K562 (cell line): Measurements from ENCODE around the gene SPATA17.

Experiments
- CBX3 ChIP-seq, 2 experiments: IDR thresholded peaks; 1 replicate in 1 of 2; 2 replicates in 1 of 2; pipeline ENCODE4 v1.6.1; 2012; ENCODE audit warnings: inconsistent platforms in 2 of 2, low read length in 2 of 2, borderline replicate concordance in 1 of 2, control low read depth in 1 of 2
- CTBP1 ChIP-seq: fragments of 450-650 bp; IDR thresholded peaks from 2 replicates; pipeline ENCODE4 v1.6.1; 2016; ENCODE audit warnings: borderline replicate concordance
- EZH2 ChIP-seq: IDR thresholded peaks from 2 replicates; pipeline ENCODE4 v1.6.1; 2012; ENCODE audit warnings: low read depth, mild to moderate bottlenecking, inconsistent platforms, low read length, borderline replicate concordance
- KLF13 ChIP-seq: fragments of 450-650 bp; IDR thresholded peaks from 2 replicates; pipeline ENCODE4 v1.6.1; 2016; ENCODE audit warnings: missing genetic modification characterization, low read depth, mild to moderate bottlenecking, missing compliant biosample characterization, moderate library complexity, borderline replicate concordance
- POLR2A ChIP-seq: fragments of 450-650 bp; conservative IDR thresholded peaks from 2 replicates; pipeline ENCODE4 v1.6.1; 2016
- TEAD2 ChIP-seq: fragments of 450-650 bp; IDR thresholded peaks from 2 replicates; pipeline ENCODE4 v1.6.1; 2016; ENCODE audit warnings: missing genetic modification characterization, control low read depth, missing compliant biosample characterization
- ZNF592 ChIP-seq: fragments of 450-650 bp; IDR thresholded peaks from 2 replicates; pipeline ENCODE4 v1.6.1; 2017; ENCODE audit warnings: antibody characterized with exemption, mild to moderate bottlenecking
- TF ChIP-seq, protein P1 (sequence below), 3 experiments: IDR thresholded peaks in 2 of 3; conservative IDR thresholded peaks in 1 of 3; 2 replicates each; pipeline ENCODE4 v1.5.1; 2011 to 2012; ENCODE audit warnings: low read length in 3 of 3, mild to moderate bottlenecking in 3 of 3, control low read depth in 2 of 3, improper control_type of control experiment in 1 of 3, inconsistent platforms in 1 of 3, low read depth in 1 of 3, mixed read lengths in 1 of 3, moderate library complexity in 1 of 3; ENCODE audit not compliant: insufficient read depth in 2 of 3
- TF ChIP-seq, protein P2 (sequence below): fragments of 450-650 bp; formaldehyde crosslinking; IDR thresholded peaks from 2 replicates; pipeline ENCODE4 v1.4.0; 2020; ENCODE audit warnings: mild to moderate bottlenecking, mixed read lengths
- TF ChIP-seq, protein P3 (sequence below): IDR thresholded peaks from 3 replicates; pipeline ENCODE4 v1.6.1; 2011; ENCODE audit warnings: borderline replicate concordance, mild to moderate bottlenecking; ENCODE audit not compliant: insufficient read length, insufficient read depth

- TF ChIP-seq ZNF592 (no peak), KLF13 (no peak), CTBP1 (no peak), CBX3 (IDR thresholded peaks at IDR 0.05; ENCODE audit: borderline replicate concordance in 1 of 2, low read length in 2 of 2) (no peak), POLR2A (no peak), TEAD2 (tag) (no peak), EZH2 (no peak)
- TF ChIP-seq, protein P1, sequence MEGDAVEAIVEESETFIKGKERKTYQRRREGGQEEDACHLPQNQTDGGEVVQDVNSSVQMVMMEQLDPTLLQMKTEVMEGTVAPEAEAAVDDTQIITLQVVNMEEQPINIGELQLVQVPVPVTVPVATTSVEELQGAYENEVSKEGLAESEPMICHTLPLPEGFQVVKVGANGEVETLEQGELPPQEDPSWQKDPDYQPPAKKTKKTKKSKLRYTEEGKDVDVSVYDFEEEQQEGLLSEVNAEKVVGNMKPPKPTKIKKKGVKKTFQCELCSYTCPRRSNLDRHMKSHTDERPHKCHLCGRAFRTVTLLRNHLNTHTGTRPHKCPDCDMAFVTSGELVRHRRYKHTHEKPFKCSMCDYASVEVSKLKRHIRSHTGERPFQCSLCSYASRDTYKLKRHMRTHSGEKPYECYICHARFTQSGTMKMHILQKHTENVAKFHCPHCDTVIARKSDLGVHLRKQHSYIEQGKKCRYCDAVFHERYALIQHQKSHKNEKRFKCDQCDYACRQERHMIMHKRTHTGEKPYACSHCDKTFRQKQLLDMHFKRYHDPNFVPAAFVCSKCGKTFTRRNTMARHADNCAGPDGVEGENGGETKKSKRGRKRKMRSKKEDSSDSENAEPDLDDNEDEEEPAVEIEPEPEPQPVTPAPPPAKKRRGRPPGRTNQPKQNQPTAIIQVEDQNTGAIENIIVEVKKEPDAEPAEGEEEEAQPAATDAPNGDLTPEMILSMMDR (IDR thresholded peaks at IDR 0.05 in 2 of 3, conservative IDR thresholded peaks at IDR 0.05 in 1 of 3; ENCODE audit: insufficient read depth in 2 of 3, low read depth in 1 of 3, low read length in 3 of 3) = no peak
- TF ChIP-seq, protein P2, sequence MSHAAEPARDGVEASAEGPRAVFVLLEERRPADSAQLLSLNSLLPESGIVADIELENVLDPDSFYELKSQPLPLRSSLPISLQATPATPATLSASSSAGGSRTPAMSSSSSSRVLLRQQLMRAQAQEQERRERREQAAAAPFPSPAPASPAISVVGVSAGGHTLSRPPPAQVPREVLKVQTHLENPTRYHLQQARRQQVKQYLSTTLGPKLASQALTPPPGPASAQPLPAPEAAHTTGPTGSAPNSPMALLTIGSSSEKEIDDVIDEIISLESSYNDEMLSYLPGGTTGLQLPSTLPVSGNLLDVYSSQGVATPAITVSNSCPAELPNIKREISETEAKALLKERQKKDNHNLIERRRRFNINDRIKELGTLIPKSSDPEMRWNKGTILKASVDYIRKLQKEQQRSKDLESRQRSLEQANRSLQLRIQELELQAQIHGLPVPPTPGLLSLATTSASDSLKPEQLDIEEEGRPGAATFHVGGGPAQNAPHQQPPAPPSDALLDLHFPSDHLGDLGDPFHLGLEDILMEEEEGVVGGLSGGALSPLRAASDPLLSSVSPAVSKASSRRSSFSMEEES (CRISPR knock-in tag) = no peak
- TF ChIP-seq, protein P3, sequence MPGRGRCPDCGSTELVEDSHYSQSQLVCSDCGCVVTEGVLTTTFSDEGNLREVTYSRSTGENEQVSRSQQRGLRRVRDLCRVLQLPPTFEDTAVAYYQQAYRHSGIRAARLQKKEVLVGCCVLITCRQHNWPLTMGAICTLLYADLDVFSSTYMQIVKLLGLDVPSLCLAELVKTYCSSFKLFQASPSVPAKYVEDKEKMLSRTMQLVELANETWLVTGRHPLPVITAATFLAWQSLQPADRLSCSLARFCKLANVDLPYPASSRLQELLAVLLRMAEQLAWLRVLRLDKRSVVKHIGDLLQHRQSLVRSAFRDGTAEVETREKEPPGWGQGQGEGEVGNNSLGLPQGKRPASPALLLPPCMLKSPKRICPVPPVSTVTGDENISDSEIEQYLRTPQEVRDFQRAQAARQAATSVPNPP = no peak
Measured at GRCh38 chr1:217599154-217599553, 32.0 kb upstream of the SPATA17 start.
